Ishikawa (cell line): ENCODE measurements around the gene RIPK4.

ENCODE experiments used
- TAF1 ChIP-seq: IDR thresholded peaks from 2 replicates; pipeline ENCODE4 v1.6.1; 2012; ENCODE audit warnings: low read depth, mild to moderate bottlenecking
- ZBTB7A ChIP-seq: IDR thresholded peaks from 2 replicates; pipeline ENCODE4 v1.6.1; 2012; ENCODE audit warnings: low read depth

GRCh38 chr21:41765420-41765821 lies 1.4 kb downstream of the RIPK4 start:
- TF ChIP-seq ZBTB7A (no peak), TAF1 (no peak)
